Measurements from ENCODE around the gene PTPN18.

Gene PTPN18

GRCh38 chr2:130378206-130378897, 22.5 kb downstream of the PTPN18 start:
- Histone ChIP-seq H3K4me1 (ENCODE audit: control insufficient read depth, insufficient read depth, low read length) (peaks cover 17% of the 10 kb centered on the region), H3K9ac (ENCODE audit: low read depth, low read length) (no peak overlapping the region), H3K27me3 (ENCODE audit: control insufficient read depth, insufficient read depth, low read length) (no peaks in the 10 kb centered on the region), H3K36me3 (ENCODE audit: insufficient read depth, low read length) (peaks cover 18% of the 10 kb centered on the region), H3K4me2 (ENCODE audit: low read length) (no peak overlapping the region), H3K9me3 (replicated peaks; ENCODE audit: low read length) (no peaks in the 10 kb centered on the region), H3K4me3 (ENCODE audit: low read length) (no peak overlapping the region)

GRCh38 chr2:130378898-130379214, 23.0 kb downstream of the PTPN18 start:
- Histone ChIP-seq H3K36me3 (ENCODE audit: insufficient read depth, low read length) (peaks cover 19% of the 10 kb centered on the region), H3K4me2 (ENCODE audit: low read length) (no peak overlapping the region), H3K4me3 (ENCODE audit: low read length) (no peak overlapping the region), H3K4me1 (ENCODE audit: control insufficient read depth, insufficient read depth, low read length) (peaks cover 12% of the 10 kb centered on the region), H3K27me3 (ENCODE audit: control insufficient read depth, insufficient read depth, low read length) (no peaks in the 10 kb centered on the region), H3K9ac (ENCODE audit: low read depth, low read length) (no peak overlapping the region), H3K9me3 (replicated peaks; ENCODE audit: low read length) (no peaks in the 10 kb centered on the region)

GRCh38 chr2:130380096-130380934, 24.5 kb downstream of the PTPN18 start:
- Histone ChIP-seq H3K36me3 (ENCODE audit: insufficient read depth, low read length) (peaks cover 19% of the 10 kb centered on the region), H3K4me3 (ENCODE audit: low read length) (no peak overlapping the region), H3K9me3 (replicated peaks; ENCODE audit: low read length) (no peaks in the 10 kb centered on the region), H3K9ac (ENCODE audit: low read depth, low read length) (no peak overlapping the region), H3K27me3 (ENCODE audit: control insufficient read depth, insufficient read depth, low read length) (no peaks in the 10 kb centered on the region), H3K4me2 (ENCODE audit: low read length) (no peak overlapping the region), H3K4me1 (ENCODE audit: control insufficient read depth, insufficient read depth, low read length) (peaks cover under 1% of the 10 kb centered on the region)

- Histone ChIP-seq H3K9me3 (replicated peaks; ENCODE audit: low read length) (no peaks in the 10 kb centered on the region), H3K9ac (ENCODE audit: low read depth, low read length) (no peak overlapping the region), H3K4me3 (ENCODE audit: low read length) (no peak overlapping the region), H3K4me2 (ENCODE audit: low read length) (no peak overlapping the region), H3K36me3 (ENCODE audit: insufficient read depth, low read length) (peaks cover 15% of the 10 kb centered on the region), H3K27me3 (ENCODE audit: control insufficient read depth, insufficient read depth, low read length) (no peaks in the 10 kb centered on the region), H3K4me1 (ENCODE audit: control insufficient read depth, insufficient read depth, low read length) (no peaks in the 10 kb centered on the region)
Observed at GRCh38 chr2:130381145-130381544, 25.3 kb downstream of the PTPN18 start.

GRCh38 chr2:130381619-130382018, 25.8 kb downstream of the PTPN18 start:
- Histone ChIP-seq H3K4me3 (ENCODE audit: low read length) (no peak overlapping the region), H3K27me3 (ENCODE audit: control insufficient read depth, insufficient read depth, low read length) (no peaks in the 10 kb centered on the region), H3K36me3 (ENCODE audit: insufficient read depth, low read length) (peaks cover 15% of the 10 kb centered on the region), H3K9ac (ENCODE audit: low read depth, low read length) (no peak overlapping the region), H3K4me2 (ENCODE audit: low read length) (no peak overlapping the region), H3K9me3 (replicated peaks; ENCODE audit: low read length) (no peaks in the 10 kb centered on the region), H3K4me1 (ENCODE audit: control insufficient read depth, insufficient read depth, low read length) (no peaks in the 10 kb centered on the region)

- peaks cover 15% of the 10 kb centered on the region for H3K36me3 ChIP-seq (ENCODE audit: insufficient read depth, low read length)
- no peak overlapping the region for H3K4me3 ChIP-seq (ENCODE audit: low read length)
- H3K9ac ChIP-seq (ENCODE audit: low read depth, low read length), result no peak overlapping the region
- H3K4me1 ChIP-seq (ENCODE audit: control insufficient read depth, insufficient read depth, low read length), result no peaks in the 10 kb centered on the region
- H3K9me3 ChIP-seq (replicated peaks; ENCODE audit: low read length), result no peaks in the 10 kb centered on the region
- H3K4me2 ChIP-seq (ENCODE audit: low read length), result no peak overlapping the region
- H3K27me3 ChIP-seq (ENCODE audit: control insufficient read depth, insufficient read depth, low read length), result no peaks in the 10 kb centered on the region
Observed at GRCh38 chr2:130382313-130382917, 26.6 kb downstream of the PTPN18 start.

- Histone ChIP-seq H3K36me3 (ENCODE audit: insufficient read depth, low read length) (peaks cover 11% of the 10 kb centered on the region), H3K4me3 (ENCODE audit: low read length) (no peak overlapping the region), H3K9ac (ENCODE audit: low read depth, low read length) (no peak overlapping the region), H3K4me1 (ENCODE audit: control insufficient read depth, insufficient read depth, low read length) (peaks cover 3% of the 10 kb centered on the region), H3K4me2 (ENCODE audit: low read length) (no peak overlapping the region), H3K27me3 (ENCODE audit: control insufficient read depth, insufficient read depth, low read length) (no peaks in the 10 kb centered on the region), H3K9me3 (replicated peaks; ENCODE audit: low read length) (no peaks in the 10 kb centered on the region)
Observed at GRCh38 chr2:130385709-130386108, 29.9 kb downstream of the PTPN18 start.

- peaks cover 8% of the 10 kb centered on the region for H3K36me3 ChIP-seq (ENCODE audit: insufficient read depth, low read length)
- peaks cover 9% of the 10 kb centered on the region for H3K4me1 ChIP-seq (ENCODE audit: control insufficient read depth, insufficient read depth, low read length)
- no peak overlapping the region for H3K4me3 ChIP-seq (ENCODE audit: low read length)
- H3K27me3 ChIP-seq (ENCODE audit: control insufficient read depth, insufficient read depth, low read length), result no peaks in the 10 kb centered on the region
- H3K9me3 ChIP-seq (replicated peaks; ENCODE audit: low read length), result no peaks in the 10 kb centered on the region
- no peak overlapping the region for H3K9ac ChIP-seq (ENCODE audit: low read depth, low read length)
- H3K4me2 ChIP-seq (ENCODE audit: low read length), result no peak overlapping the region
Observed at GRCh38 chr2:130387071-130387400, 31.2 kb downstream of the PTPN18 start.

- no peaks in the 10 kb centered on the region for H3K9me3 ChIP-seq (replicated peaks; ENCODE audit: low read length)
- peaks cover 12% of the 10 kb centered on the region for H3K4me1 ChIP-seq (ENCODE audit: control insufficient read depth, insufficient read depth, low read length)
- H3K4me3 ChIP-seq (ENCODE audit: low read length), result no peak overlapping the region
- no peak overlapping the region for H3K4me2 ChIP-seq (ENCODE audit: low read length)
- no peak overlapping the region for H3K9ac ChIP-seq (ENCODE audit: low read depth, low read length)
- H3K27me3 ChIP-seq (ENCODE audit: control insufficient read depth, insufficient read depth, low read length), result no peaks in the 10 kb centered on the region
- peaks cover 6% of the 10 kb centered on the region for H3K36me3 ChIP-seq (ENCODE audit: insufficient read depth, low read length)
Observed at GRCh38 chr2:130387804-130388203, 31.9 kb downstream of the PTPN18 start.

GRCh38 chr2:130388221-130388907, 32.5 kb downstream of the PTPN18 start:
- Histone ChIP-seq H3K36me3 (ENCODE audit: insufficient read depth, low read length) (peaks cover under 1% of the 10 kb centered on the region), H3K9me3 (replicated peaks; ENCODE audit: low read length) (no peaks in the 10 kb centered on the region), H3K27me3 (ENCODE audit: control insufficient read depth, insufficient read depth, low read length) (no peaks in the 10 kb centered on the region), H3K4me3 (ENCODE audit: low read length) (no peak overlapping the region), H3K4me1 (ENCODE audit: control insufficient read depth, insufficient read depth, low read length) (peaks cover 12% of the 10 kb centered on the region), H3K9ac (ENCODE audit: low read depth, low read length) (no peak overlapping the region), H3K4me2 (ENCODE audit: low read length) (no peak overlapping the region)

- H3K36me3 ChIP-seq (ENCODE audit: insufficient read depth, low read length), result no peaks in the 10 kb centered on the region
- H3K27me3 ChIP-seq (ENCODE audit: control insufficient read depth, insufficient read depth, low read length), result no peaks in the 10 kb centered on the region
- H3K4me1 ChIP-seq (ENCODE audit: control insufficient read depth, insufficient read depth, low read length), result peaks cover 12% of the 10 kb centered on the region
- no peak overlapping the region for H3K4me2 ChIP-seq (ENCODE audit: low read length)
- no peak overlapping the region for H3K9ac ChIP-seq (ENCODE audit: low read depth, low read length)
- H3K9me3 ChIP-seq (replicated peaks; ENCODE audit: low read length), result no peaks in the 10 kb centered on the region
- no peak overlapping the region for H3K4me3 ChIP-seq (ENCODE audit: low read length)
Observed at GRCh38 chr2:130389358-130389757, 33.5 kb downstream of the PTPN18 start.
